Measurements from ENCODE around the gene KRTAP2-3.
"Not testable (repeated sequence)": the region's sequence is repeated elsewhere in the genome, so short reads cannot be mapped to it uniquely, and the experiment has no call there.

GRCh38 chr17:41034346-41034935 lies 25.5 kb downstream of the KRTAP2-3 start, which contains the start of gene KRTAP1-3:
- TF ChIP-seq POLR2A (IDR thresholded peaks at IDR 0.05; ENCODE audit: low read depth, low read length); TAF1 (IDR thresholded peaks at IDR 0.05; ENCODE audit: borderline replicate concordance, low read depth, low read length); POLR2AphosphoS5 (IDR thresholded peaks at IDR 0.05; ENCODE audit: low read depth, low read length): not testable (repeated sequence)

Data from GM12892 (cell line).